Stimulated activated CD8-positive, alpha-beta memory T cell treated with anti-CD3 and anti-CD28 coated beads, Interleukin-12 subunit alpha, Interleukin-12 subunit beta, amount 100 ng/mL, for 1 hour (primary cell): ENCODE results near the gene GUSB.
"Not testable (repeated sequence)": the region's sequence is repeated elsewhere in the genome, so short reads cannot be mapped to it uniquely, and the experiment has no call there.

Experiments used
- DNase-seq: peaks from one replicate; pipeline ENCODE4 v3.0.0-alpha.2; 2020; ENCODE audit warnings: low read depth

Gene GUSB

DNA sequence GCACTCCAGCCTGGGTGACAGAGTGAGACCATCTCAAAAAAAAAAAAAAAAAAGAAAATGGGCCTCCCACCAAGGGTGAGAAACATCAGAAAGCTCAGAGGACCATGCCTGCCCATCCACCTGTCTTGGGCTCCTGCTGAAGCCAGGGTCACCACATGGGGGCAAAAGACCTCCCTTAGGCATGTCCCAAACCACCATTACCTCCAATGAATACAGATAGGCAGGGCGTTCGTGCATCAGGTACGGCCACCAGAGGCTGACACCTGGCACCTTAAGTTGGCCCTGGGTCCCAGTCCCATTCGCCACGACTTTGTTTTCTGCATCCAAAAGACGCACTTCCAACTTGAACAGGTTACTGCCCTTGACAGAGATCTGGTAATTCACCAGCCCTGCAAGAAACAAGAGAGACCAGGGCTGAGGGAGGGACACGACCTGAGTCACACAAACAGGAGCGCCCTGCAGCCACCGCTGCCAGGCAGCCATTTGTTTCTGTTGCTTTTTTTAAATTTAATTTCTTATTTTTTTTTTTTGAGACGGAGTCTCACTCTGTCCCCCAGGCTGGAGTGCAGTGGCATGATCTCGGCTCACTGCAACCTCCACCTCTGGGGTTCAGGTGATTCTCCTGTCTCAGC lies 6.1 kb downstream of the GUSB start:
- DNase-seq, result no peak

- DNase-seq, result no peak
Measured at GRCh38 chr7:65974876-65975275, 7.1 kb downstream of the GUSB start.

- no peak for DNase-seq
Measured at GRCh38 chr7:65974191-65974801, 7.7 kb downstream of the GUSB start.

DNA sequence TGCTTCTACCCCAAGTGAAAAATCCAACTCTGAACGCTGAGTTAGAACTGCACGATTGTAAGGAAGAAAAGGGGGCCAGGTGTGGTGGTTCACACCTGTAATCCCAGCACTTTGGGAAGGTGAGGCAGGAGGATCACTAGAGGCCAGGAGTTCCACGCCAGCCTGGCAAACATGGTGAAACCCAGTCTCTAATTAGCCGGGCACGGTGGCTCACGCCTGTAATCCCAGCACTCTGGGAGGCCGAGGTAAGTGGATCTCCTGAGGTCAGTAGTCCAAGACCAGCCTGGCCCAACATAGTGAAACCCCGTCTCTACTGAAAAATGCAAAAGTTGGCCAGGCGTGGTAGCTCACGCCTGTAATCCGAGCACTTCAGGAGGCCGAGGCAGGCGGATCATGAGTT lies 9.0 kb downstream of the GUSB start:
- DNase-seq, result no peak

DNA sequence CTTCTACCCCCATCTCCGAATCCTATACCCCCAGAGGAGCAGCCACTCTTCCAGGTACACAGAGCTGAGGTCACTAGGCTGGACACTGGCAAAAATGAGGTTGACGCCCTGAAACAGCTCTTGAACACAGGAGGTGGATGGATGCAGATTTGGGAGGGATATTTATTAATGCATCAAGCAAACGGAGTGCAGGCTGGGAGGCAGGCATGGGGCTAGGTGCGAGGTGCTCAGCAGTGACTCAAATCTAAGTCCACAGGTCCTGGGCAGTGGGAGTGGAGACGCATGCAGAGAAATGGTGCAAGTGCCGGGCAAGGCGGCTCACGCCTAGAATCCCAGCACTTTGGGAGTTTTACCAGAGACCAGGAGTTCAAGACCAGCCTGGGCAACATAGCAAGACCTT lies 11.0 kb downstream of the GUSB start:
- DNase-seq, result no peak

DNA sequence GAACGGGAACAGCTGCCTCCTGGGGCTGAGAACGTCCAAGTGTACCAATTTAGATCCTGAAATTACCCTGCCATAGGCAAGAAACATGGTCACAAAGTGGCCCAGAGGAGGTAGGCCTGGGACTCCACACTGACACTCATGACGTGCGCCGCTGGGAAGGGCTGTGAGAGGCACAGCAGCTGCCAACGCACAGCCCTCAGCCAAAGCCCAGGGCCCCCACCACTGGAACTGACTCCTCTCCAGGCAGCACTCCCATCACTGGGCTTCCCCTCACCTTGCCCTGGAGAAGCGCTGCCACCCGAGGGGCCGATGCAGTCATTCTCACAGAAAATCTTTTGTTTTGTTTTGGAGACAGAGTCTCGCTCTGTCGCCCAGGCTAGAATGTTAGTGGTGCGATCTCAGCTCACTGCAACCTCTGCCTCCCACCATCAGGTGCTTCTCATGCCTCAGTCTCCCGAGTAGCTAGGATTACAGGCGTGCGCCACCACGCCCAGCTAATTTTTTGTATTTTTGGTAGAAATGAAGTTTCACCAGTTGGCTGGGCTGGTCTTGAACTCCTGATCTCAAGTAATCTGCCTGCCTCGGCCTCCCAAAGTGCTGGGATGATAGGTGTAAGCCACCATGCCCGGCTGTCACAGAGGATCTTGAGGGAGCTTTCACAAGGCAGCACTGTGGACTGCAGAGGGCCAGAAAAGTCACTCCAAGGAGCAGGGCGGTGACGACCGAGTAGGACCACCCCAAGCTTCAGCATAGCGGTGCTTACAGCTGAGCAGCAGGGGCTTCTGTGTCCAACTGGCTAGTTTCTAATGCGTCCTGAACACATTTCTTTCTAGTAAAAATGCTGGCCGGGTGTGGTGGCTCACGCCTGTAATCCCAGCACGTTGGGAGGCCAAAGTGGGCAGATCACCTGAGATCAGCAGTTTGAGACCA lies 13.5 kb downstream of the GUSB start:
- no peak for DNase-seq

- no peak for DNase-seq
Measured at GRCh38 chr7:65967361-65968155, 14.5 kb downstream of the GUSB start.

- DNase-seq, result no peak
Measured at GRCh38 chr7:65966146-65966545, 15.9 kb downstream of the GUSB start.

GRCh38 chr7:65964671-65965070 lies 17.3 kb downstream of the GUSB start:
- DNase-seq, result not testable (repeated sequence)

DNA sequence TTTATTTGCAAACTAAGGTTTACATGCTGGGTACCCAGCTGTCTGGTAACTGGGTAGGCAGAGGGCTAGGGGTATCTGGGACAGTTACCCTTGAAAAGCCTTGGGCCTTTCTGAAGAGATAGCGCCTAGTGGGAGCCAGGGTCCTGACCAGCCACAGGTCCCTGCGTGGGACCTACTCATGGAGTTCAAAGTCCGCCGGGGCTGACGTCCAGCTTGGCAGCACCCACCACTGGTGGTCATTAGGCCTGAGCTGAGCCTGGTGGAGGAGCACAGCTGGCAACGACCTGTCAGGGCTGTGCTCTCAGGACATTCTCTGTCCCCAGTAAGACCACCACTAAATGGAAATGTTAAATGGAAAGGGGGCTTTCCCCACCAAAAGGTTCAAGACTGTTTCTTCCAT lies 20.0 kb downstream of the GUSB start:
- no peak for DNase-seq

GRCh38 chr7:65960351-65961074 lies 21.5 kb downstream of the GUSB start:
- no peak for DNase-seq

GRCh38 chr7:65955718-65956117 lies 26.3 kb downstream of the GUSB start:
- no peak for DNase-seq

- no peak for DNase-seq
Measured at GRCh38 chr7:65953890-65954450, 28.0 kb downstream of the GUSB start.

- DNase-seq, result no peak
Measured at GRCh38 chr7:65953001-65953720, 28.9 kb downstream of the GUSB start.

DNA sequence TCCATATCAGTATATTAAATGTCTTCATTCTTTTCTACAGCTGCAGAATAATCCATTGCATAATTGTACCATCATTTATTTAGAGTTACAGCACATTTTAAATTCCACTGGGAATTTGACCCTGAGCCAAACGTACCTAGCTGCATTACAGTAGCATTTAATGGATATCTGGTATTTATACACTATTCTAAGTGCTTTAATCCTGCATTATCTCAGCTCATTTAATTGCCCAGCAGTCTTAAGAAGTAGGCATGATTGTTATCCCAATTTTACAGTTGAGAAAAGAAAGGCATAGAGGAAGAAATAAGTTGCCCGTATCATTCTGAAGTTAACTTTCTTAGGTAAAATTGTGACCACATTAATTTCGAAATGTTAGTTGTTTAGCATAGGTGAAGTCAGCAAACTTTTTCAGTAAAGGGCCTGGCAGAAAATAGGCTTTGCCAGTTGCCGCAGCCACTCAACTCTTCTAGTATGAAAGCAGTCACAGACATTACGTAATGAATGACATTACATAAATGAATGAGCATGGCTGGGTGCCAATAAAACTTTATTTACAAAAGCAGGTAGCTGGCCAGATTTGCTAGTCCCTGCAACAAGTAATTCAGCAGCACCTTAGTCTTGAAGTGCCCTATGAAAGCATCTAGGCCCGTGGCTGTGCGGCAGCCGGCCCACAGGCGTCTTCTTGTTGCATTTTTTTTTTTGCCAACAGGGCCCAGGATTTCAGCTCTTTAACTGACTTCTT lies 30.0 kb downstream of the GUSB start:
- DNase-seq, result no peak

- no peak for DNase-seq
Measured at GRCh38 chr7:65946904-65947303, 35.1 kb downstream of the GUSB start.

DNA sequence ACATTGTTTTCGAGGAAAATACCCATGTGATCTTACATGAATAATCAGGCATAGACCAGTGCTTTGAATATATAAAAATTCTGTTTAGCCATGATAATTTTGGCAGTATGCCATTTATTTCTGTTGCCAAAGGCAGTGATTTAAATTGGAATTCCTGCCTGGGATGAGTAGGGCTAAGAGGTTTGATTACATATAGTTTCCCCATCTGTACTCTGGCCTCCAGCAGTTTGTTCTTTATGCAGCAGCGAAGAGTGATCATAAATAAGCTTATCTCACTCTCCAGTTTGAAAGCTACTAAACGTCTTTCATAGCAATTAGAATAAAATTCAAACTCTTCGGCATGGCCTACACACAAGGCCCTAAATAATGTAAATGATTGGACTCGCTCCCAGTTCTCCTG lies 36.2 kb downstream of the GUSB start:
- not testable (repeated sequence) for DNase-seq

- no peak for DNase-seq
Measured at GRCh38 chr7:65938336-65938895, 43.6 kb downstream of the GUSB start.

DNA sequence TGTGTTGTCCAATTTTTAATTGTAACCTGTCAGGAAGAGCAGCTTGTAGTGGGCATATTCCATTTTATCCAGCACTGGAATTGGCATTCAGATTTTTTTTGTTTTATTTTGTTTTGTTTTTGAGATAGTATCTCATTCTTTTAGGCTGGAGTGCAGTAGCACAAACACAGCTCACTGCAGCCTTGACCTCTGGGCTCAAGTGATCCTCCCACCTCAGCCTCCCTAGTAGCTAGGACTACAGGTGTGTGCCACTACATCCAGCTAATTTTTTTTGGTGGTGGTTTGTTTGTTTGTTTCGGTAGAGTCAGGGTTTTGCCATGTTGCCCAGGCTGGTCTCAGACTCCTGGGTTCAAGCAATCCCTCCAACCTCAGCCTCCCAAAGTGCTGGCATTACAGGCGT lies 44.7 kb downstream of the GUSB start:
- DNase-seq, result no peak

- DNase-seq, result no peak
Measured at GRCh38 chr7:65931685-65932084, 50.3 kb downstream of the GUSB start.
